Spinal cord (tissue), 10 donors: Measurements from ENCODE around the gene CMSS1. TPM values are rescaled to one million over a fixed set of nuclear protein-coding genes. Genes with fewer than 3 reads are reported as not detected.

Source experiments
- DNase-seq, 6 donors: peaks; one replicate each; pipeline versions ENCODE4 v3.0.0 to v3.0.0-alpha.2; 2013 to 2015; ENCODE audit warnings: low spot score in 6 of 6, low read depth in 4 of 6
- H3K27ac ChIP-seq: one replicate; pipeline ENCODE4 v1.5.1; 2013; ENCODE audit warnings: low read depth, low read length, control low read depth
- H3K27me3 ChIP-seq: one replicate; pipeline ENCODE4 v1.6.1; 2013; ENCODE audit warnings: low read length; ENCODE audit not compliant: control insufficient read depth, insufficient read depth
- H3K36me3 ChIP-seq: one replicate; pipeline ENCODE4 v1.6.1; 2013; ENCODE audit warnings: low read length; ENCODE audit not compliant: control insufficient read depth, insufficient read depth
- H3K4me1 ChIP-seq: one replicate; pipeline ENCODE4 v1.6.1; 2013; ENCODE audit warnings: low read length; ENCODE audit not compliant: control insufficient read depth, insufficient read depth
- H3K4me3 ChIP-seq: one replicate; pipeline ENCODE4 v1.5.1; 2013; ENCODE audit warnings: low read depth, low read length, control low read depth
- H3K9me3 ChIP-seq: one replicate; pipeline ENCODE4 v1.6.1; 2013; ENCODE audit warnings: low read length; ENCODE audit not compliant: control insufficient read depth, insufficient read depth
- WGBS: methylation state at CpG from one replicate; pipeline ENCODE4 v1.1.5; 2013; ENCODE audit warnings: missing lambda C conversion rate; ENCODE audit not compliant: insufficient coverage; 5-methylcytosine and 5-hydroxymethylcytosine counted together
- polyA plus RNA-seq, 2 donors: library from polyadenylated mRNA; unstranded; fragments of 120-200 nt; gene quantifications; one replicate each; pipeline ENCODE4 v1.2.1, GENCODE V29; 2013; ENCODE audit not compliant: insufficient read length in 2 of 2
- total RNA-seq, 2 donors: library from RNA; depleted of rRNA in 1 of 2; stranded (reverse); fragments of 120-200 nt in 1 of 2; fragments of >200 nt in 1 of 2; gene quantifications; one replicate each; pipeline versions ENCODE4 v1.2.3 to v1.2.4, GENCODE V29; 2013 to 2014
- donor health status: healthy.

The CMSS1 gene
- total and polyA plus RNA-seq, 4 donors: 19.9 to 50.4 (median 36.3) TPM

GRCh38 chr3:99868311-99868646 is 50.6 kb downstream of the CMSS1 start:
- Histone ChIP-seq H3K36me3 (no peaks in the 10 kb centered on the region), H3K9me3 (no peaks in the 10 kb centered on the region), H3K4me1 (no peaks in the 10 kb centered on the region), H3K27ac (no peak overlapping the region), H3K4me3 (no peak overlapping the region), H3K27me3 (peaks cover 3% of the 10 kb centered on the region)
- no CpG with 5 or more reads among the region's 1 CpG for WGBS
- DNase-seq: peak in 1 of 6 donors; percentile 37

DNA sequence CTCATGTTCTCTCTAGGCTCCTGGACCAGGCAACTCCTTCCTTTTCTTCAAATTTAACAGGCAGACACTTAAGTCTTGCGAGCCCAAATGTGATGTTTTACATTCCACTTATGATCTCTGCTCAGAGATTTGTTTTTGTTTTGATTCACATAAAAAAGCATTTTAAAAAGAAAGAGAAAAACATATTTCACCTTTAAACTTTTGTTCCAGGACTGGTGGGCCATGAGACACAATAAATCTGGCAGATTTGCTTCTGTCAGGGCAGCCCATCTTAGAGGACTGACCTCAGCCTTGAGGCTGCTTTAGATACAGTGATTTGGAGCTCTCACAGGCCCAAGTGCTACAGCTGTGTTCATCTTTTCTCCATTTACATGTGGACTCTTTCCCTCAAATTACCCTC is 52.0 kb downstream of the CMSS1 start:
- Histone ChIP-seq H3K4me3 (no peak overlapping the region), H3K27me3 (peaks cover 15% of the 10 kb centered on the region), H3K36me3 (no peaks in the 10 kb centered on the region), H3K4me1 (no peaks in the 10 kb centered on the region), H3K9me3 (no peaks in the 10 kb centered on the region), H3K27ac (no peak overlapping the region)
- no peak for DNase-seq
- no CpG with 5 or more reads among the region's 1 CpG for WGBS

- no peaks in the 10 kb centered on the region for H3K4me1 ChIP-seq
- no peak for DNase-seq
- no peaks in the 10 kb centered on the region for H3K36me3 ChIP-seq
- peaks cover 24% of the 10 kb centered on the region for H3K27me3 ChIP-seq
- H3K4me3 ChIP-seq: no peak overlapping the region
- 100% methylated on average over 1 of the region's 2 CpGs for WGBS
- no peaks in the 10 kb centered on the region for H3K9me3 ChIP-seq
- no peak overlapping the region for H3K27ac ChIP-seq
These were observed 53.0 kb downstream of the CMSS1 start for GRCh38 chr3:99870712-99871111.

DNA sequence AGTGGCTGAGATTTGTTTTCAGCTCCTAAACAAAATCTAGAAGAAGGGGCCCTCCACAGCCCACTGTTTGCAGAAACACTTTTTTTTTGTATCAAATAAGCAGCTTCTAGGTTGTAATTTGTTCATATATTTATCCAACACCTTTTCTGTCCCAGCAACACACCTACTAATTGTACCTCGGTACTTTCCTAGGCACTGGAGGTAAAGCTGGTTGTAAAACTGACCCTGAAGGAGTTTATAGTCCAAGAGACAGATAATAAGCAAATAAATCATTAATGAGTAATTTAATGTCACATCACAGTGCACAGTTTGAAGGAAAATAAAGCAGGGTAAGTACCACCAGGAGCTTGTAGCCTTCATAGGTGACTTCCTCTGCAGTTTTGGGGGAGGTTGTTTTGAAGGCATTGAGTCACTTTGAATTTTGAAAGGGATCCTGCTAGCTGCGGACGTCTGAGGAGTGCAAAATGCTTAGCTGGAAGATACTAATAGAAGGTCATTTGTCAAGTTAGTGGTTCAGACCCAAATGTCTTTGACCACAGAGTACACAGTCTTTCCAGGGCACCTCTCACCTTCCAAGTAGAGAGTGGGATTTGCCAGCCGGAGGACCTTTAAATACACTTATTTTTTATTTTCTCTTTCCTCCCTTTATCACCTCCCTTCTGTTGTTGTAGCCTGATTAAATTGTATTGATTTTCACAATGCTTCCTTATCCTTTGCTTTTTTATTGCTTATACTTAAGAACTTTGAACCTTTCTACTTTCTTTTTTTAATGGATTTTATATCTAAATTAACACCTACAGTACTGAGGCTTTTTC is 53.8 kb downstream of the CMSS1 start:
- no peak overlapping the region for H3K27ac ChIP-seq
- WGBS: no CpG with 5 or more reads among the region's 4 CpGs
- no peak overlapping the region for H3K4me3 ChIP-seq

DNA sequence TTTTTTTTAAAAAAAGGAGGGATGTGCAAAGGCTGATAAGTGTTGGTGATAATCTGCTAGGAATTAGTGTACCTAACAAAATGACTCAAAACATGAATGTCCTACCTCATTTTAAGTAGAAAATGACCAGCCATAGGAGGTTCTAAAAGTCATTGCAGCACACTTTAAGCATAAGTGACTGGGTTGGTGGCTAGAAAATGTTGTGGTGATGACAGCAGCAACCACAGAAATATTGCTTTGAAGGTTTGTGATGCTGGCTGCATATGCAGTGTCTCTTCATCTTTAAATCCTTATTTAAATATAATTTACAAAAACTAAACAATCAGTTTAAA is 55.2 kb downstream of the CMSS1 start:
- DNase-seq: no peak
- Histone ChIP-seq H3K27me3 (peaks cover 31% of the 10 kb centered on the region), H3K4me3 (no peak overlapping the region), H3K4me1 (no peaks in the 10 kb centered on the region), H3K27ac (no peak overlapping the region), H3K36me3 (no peaks in the 10 kb centered on the region), H3K9me3 (no peaks in the 10 kb centered on the region)

More for the DNA sequence above, 53.8 kb downstream of the CMSS1 start:
- Histone ChIP-seq H3K9me3 (no peaks in the 10 kb centered on the region), H3K27me3 (peaks cover 30% of the 10 kb centered on the region), H3K36me3 (no peaks in the 10 kb centered on the region), H3K4me1 (no peaks in the 10 kb centered on the region)
- DNase-seq: no peak

GRCh38 chr3:99873269-99874102 is 55.8 kb downstream of the CMSS1 start:
- DNase-seq: no peak
- Histone ChIP-seq H3K4me1 (no peaks in the 10 kb centered on the region), H3K27me3 (peaks cover 31% of the 10 kb centered on the region), H3K4me3 (no peak overlapping the region), H3K27ac (no peak overlapping the region), H3K36me3 (no peaks in the 10 kb centered on the region), H3K9me3 (no peaks in the 10 kb centered on the region)
- WGBS: no CpG with 5 or more reads among the region's 2 CpGs

- no peaks in the 10 kb centered on the region for H3K9me3 ChIP-seq
- no peaks in the 10 kb centered on the region for H3K36me3 ChIP-seq
- H3K27me3 ChIP-seq: peaks cover 31% of the 10 kb centered on the region
- no peak overlapping the region for H3K27ac ChIP-seq
- DNase-seq: no peak
- 80% methylated on average over 1 of the region's 3 CpGs for WGBS
- H3K4me3 ChIP-seq: peak overlapping the region; percentile 66
- H3K4me1 ChIP-seq: no peaks in the 10 kb centered on the region
These were observed 56.8 kb downstream of the CMSS1 start for GRCh38 chr3:99874237-99875002.

- Histone ChIP-seq H3K36me3 (no peaks in the 10 kb centered on the region), H3K27me3 (peaks cover 31% of the 10 kb centered on the region), H3K27ac (peak overlapping the region; percentile 81), H3K4me3 (peak overlapping the region; percentile 66), H3K9me3 (no peaks in the 10 kb centered on the region), H3K4me1 (no peaks in the 10 kb centered on the region)
- no CpG with 5 or more reads among the region's 6 CpGs for WGBS
- DNase-seq: peak in 3 of 6 donors; percentile 13 to 35 (median 20)
These were observed 57.9 kb downstream of the CMSS1 start for GRCh38 chr3:99875581-99875928.

GRCh38 chr3:99875929-99876841 is 58.5 kb downstream of the CMSS1 start:
- no peaks in the 10 kb centered on the region for H3K36me3 ChIP-seq
- peak overlapping the region; percentile 66 for H3K4me3 ChIP-seq
- no peaks in the 10 kb centered on the region for H3K4me1 ChIP-seq
- WGBS: under 1% methylated on average over 59 of the region's 63 CpGs
- H3K9me3 ChIP-seq: no peaks in the 10 kb centered on the region
- peaks cover 31% of the 10 kb centered on the region for H3K27me3 ChIP-seq
- peak; percentile 39 to 91 (median 54) for DNase-seq
- H3K27ac ChIP-seq: peak overlapping the region; percentile 81
